ENCODE data around the gene MTURN.

MTURN gene

DNA sequence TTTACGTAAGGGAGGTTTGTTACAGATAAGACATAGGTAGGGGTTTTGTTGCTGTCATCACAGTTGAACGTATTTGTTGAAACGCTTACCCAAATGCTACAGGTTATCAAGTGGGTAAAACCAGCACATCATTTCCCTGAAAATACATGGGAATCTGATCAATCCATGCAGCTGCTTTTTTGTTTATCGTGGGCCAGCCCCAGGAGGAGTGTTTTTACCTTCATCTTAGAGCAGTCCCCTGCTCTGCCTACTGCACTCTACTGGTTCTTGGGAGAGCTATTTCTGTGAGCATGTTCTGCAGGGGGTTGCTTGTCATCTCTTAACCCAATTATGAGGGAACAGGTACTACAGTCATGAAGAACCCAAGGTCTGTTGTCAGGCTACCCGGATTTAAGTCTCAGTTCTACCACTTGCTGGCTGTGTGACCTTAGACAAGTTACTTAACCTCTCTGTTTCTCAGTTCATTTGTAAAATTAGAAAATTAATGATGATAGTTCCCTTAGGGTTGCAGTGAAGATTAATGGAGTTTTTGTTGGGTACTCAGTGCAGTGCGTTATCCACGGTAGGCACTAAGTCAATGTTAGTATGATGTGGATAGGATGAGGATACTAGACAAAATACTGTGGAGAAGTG is 15.0 kb downstream of the MTURN start:
- no peak overlapping the region for H3K27ac ChIP-seq
- TF ChIP-seq, protein P1, sequence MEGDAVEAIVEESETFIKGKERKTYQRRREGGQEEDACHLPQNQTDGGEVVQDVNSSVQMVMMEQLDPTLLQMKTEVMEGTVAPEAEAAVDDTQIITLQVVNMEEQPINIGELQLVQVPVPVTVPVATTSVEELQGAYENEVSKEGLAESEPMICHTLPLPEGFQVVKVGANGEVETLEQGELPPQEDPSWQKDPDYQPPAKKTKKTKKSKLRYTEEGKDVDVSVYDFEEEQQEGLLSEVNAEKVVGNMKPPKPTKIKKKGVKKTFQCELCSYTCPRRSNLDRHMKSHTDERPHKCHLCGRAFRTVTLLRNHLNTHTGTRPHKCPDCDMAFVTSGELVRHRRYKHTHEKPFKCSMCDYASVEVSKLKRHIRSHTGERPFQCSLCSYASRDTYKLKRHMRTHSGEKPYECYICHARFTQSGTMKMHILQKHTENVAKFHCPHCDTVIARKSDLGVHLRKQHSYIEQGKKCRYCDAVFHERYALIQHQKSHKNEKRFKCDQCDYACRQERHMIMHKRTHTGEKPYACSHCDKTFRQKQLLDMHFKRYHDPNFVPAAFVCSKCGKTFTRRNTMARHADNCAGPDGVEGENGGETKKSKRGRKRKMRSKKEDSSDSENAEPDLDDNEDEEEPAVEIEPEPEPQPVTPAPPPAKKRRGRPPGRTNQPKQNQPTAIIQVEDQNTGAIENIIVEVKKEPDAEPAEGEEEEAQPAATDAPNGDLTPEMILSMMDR (IDR thresholded peaks at IDR 0.05), result no peak
- H3K4me3 ChIP-seq, result no peak overlapping the region
- peak; percentile 19 for DNase-seq (ENCODE audit: low spot score)

DNA sequence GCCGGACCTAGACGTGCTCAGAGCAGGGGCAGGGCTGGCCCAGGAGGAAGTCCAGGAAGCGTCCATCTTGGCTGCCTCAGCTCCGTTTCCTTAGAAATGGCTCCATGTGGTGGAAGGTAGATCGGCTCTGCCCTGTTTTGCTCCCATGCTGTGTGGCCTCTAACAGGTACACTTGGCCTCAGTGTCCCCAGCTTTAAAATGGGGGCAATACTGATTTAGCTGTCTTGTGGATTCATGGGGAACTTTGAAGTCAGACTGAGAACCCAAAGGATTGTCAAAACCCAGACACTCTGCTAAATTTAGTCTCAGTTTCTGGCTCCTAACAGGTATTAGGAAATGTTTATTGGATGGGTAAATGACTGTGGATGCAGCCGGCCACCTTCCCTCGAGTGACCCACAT is 15.9 kb downstream of the MTURN start:
- Histone ChIP-seq H3K27ac (no peak overlapping the region), H3K4me3 (no peak overlapping the region)
- DNase-seq (ENCODE audit: low spot score), result peak; percentile 19
- TF ChIP-seq, protein P1 (IDR thresholded peaks at IDR 0.05), result no peak

DNA sequence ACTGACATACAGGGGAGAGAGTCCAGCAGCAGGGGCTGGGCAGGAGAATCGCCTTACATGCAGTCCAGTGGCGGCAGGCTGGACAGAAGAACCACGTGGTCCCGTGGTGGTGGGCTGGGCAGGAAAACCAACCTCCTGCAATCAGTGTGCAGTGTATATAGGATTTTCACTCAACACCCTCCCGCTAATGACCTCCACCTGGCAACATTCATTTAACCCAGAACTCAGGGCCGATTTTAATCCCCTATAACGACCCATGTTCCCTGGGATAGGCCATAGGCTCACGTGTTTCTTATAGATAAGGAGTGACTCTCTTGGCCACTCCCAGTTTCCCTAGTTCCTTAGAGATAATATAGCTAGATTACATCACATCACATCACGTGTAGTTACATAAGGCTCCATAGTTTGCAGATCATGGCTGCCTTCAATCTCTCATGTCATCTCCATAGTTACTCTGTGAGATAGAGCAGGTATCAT is 19.4 kb downstream of the MTURN start:
- TF ChIP-seq, protein P1 (IDR thresholded peaks at IDR 0.05), result no peak
- DNase-seq (ENCODE audit: low spot score), result no peak
- no peak overlapping the region for H3K27ac ChIP-seq
- no peak overlapping the region for H3K4me3 ChIP-seq

DNA sequence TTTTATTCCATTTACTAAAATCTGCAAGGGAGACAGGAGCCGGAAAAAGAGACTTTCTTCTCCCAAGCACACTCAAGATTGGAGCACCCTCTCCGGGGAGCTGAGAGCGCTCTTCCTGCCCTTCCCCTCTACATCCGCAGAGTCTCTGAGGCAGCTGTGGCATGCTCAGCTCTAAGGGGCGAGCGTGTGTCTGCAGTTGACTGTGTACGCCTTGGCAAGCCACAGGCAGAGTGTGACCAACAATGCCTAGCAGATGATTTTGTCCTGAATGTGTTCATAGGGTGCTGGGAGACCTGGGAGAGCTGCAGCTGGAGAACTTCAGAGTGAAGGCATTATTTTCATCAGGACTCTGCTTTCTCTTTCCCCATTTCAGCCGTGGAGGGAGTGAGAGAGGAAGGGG is 20.7 kb downstream of the MTURN start:
- TF ChIP-seq, protein P1 (IDR thresholded peaks at IDR 0.05), result no peak
- no peak overlapping the region for H3K4me3 ChIP-seq
- DNase-seq (ENCODE audit: low spot score), result no peak
- no peak overlapping the region for H3K27ac ChIP-seq

DNA sequence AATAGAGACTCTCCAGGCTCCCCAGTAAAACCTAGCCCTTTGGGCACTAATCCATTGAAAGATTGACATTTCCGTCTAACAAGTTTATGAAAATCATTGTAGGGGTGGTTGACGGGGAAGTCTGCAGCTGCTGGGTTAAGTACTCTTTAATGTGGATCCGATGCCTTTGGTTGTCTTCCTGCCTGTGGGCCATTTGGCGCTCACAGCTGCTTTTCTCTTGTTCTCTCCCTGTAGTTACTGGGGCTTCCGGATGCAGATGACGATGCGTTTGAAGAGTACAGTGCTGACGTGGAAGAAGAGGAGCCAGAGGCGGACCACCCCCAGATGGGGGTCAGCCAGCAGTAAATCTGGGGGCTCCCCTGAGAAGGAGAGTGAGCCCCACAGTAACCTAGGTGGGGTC is 22.4 kb downstream of the MTURN start:
- no peak overlapping the region for H3K4me3 ChIP-seq
- TF ChIP-seq, protein P1 (IDR thresholded peaks at IDR 0.05), result no peak
- no peak for DNase-seq (ENCODE audit: low spot score)
- no peak overlapping the region for H3K27ac ChIP-seq

DNA sequence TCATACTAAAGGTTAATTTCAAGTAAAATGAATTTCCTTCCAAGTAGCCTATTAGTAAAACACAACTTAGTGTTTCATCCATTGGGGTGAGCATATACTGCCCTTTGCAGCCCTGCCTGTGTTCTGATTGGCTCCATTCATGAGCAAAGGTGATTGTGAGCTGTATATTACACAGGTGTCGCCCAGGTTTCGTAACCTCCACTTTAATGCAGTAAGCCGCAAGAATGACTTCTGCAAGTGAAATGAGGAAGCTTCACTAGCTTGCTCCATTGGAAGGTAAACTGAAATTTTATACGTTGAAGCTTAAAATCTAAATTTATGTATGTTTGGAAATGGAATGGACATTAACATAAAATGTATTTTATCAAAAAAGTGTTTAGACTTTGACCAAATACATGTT is 24.4 kb downstream of the MTURN start:
- H3K27ac ChIP-seq, result peak overlapping the region in 1 of 2 donors; percentile 54
- TF ChIP-seq, protein P1 (IDR thresholded peaks at IDR 0.05), result no peak
- H3K4me3 ChIP-seq, result no peak overlapping the region
- no peak for DNase-seq (ENCODE audit: low spot score)

DNA sequence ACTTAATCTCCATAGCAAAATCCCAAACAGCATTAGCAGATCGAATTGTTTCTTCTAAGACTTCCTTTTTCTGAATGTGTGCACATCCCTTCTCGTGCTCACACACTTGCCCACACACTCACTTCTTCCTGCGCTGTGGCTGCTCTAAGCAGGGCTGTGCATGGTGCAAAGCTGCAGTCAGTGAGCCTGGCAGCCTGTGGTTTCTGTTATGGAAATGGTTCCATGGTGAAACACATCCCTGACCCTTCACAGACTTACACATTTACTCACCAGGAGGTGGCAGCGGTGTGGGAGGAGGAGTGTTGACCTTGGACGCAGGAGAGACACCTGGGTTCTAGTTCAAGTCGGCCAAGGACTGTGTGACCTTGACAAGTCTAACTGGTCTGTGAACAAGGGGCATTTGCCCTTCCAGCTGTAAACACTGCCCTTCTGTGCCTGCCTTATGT is 24.9 kb downstream of the MTURN start:
- TF ChIP-seq, protein P1 (IDR thresholded peaks at IDR 0.05), result no peak
- no peak overlapping the region for H3K4me3 ChIP-seq
- H3K27ac ChIP-seq, result peak overlapping the region in 1 of 2 donors; percentile 54
- DNase-seq (ENCODE audit: low spot score), result no peak

Data from coronary artery (tissue), 2 donors.